ENCODE data around the gene TBX1.
"Not testable (repeated sequence)": the region's sequence is repeated elsewhere in the genome, so short reads cannot be mapped to it uniquely, and the experiment has no call there.

TBX1 gene

GRCh38 chr22:19784384-19785175, 24.0 kb downstream of the TBX1 start:
- no peak for DNase-seq (ENCODE audit: low spot score)

- no peak for DNase-seq (ENCODE audit: low spot score)
Measured at GRCh38 chr22:19785461-19786263, 25.1 kb downstream of the TBX1 start.

GRCh38 chr22:19786264-19786585, 25.6 kb downstream of the TBX1 start:
- no peak for DNase-seq (ENCODE audit: low spot score)

- DNase-seq (ENCODE audit: low spot score), result no peak
Measured at GRCh38 chr22:19786959-19787848, 26.6 kb downstream of the TBX1 start.

GRCh38 chr22:19787849-19788141, 27.2 kb downstream of the TBX1 start:
- no peak for DNase-seq (ENCODE audit: low spot score)

- DNase-seq (ENCODE audit: low spot score), result no peak
Measured at GRCh38 chr22:19788661-19789225, 28.2 kb downstream of the TBX1 start.

GRCh38 chr22:19789406-19789805, 28.8 kb downstream of the TBX1 start:
- no peak for DNase-seq (ENCODE audit: low spot score)

GRCh38 chr22:19789828-19790227, 29.2 kb downstream of the TBX1 start:
- DNase-seq (ENCODE audit: low spot score), result no peak

GRCh38 chr22:19791243-19791642, 30.7 kb downstream of the TBX1 start:
- DNase-seq (ENCODE audit: low spot score), result no peak

- DNase-seq (ENCODE audit: low spot score), result no peak
Measured at GRCh38 chr22:19791894-19792293, 31.3 kb downstream of the TBX1 start.

- DNase-seq (ENCODE audit: low spot score), result not testable (repeated sequence)
Measured at GRCh38 chr22:19792383-19792896, 31.9 kb downstream of the TBX1 start.

- DNase-seq (ENCODE audit: low spot score), result no peak
Measured at GRCh38 chr22:19793161-19793560, 32.6 kb downstream of the TBX1 start.

- DNase-seq (ENCODE audit: low spot score), result no peak
Measured at GRCh38 chr22:19793661-19794310, 33.2 kb downstream of the TBX1 start.

GRCh38 chr22:19795617-19796008, 35.0 kb downstream of the TBX1 start:
- peak; percentile 8 for DNase-seq (ENCODE audit: low spot score)

- DNase-seq (ENCODE audit: low spot score), result no peak
Measured at GRCh38 chr22:19796160-19796559, 35.6 kb downstream of the TBX1 start.

- no peak for DNase-seq (ENCODE audit: low spot score)
Measured at GRCh38 chr22:19797086-19798002, 36.8 kb downstream of the TBX1 start.

- no peak for DNase-seq (ENCODE audit: low spot score)
Measured at GRCh38 chr22:19798003-19798665, 37.6 kb downstream of the TBX1 start.

- no peak for DNase-seq (ENCODE audit: low spot score)
Measured at GRCh38 chr22:19798891-19799293, 38.3 kb downstream of the TBX1 start.

GRCh38 chr22:19799322-19800190, 39.0 kb downstream of the TBX1 start:
- DNase-seq (ENCODE audit: low spot score), result no peak
